ENCODE measurements around the gene ROBO1. TPM values are rescaled to one million over a fixed set of nuclear protein-coding genes. Genes with fewer than 3 reads are reported as not detected.

The ROBO1 gene
- total and polyA plus RNA-seq, 2 donors (not counting 3 experiments of a cell fraction or from before 2014, with no cell fraction given) = 5.9 to 14.2 TPM

DNA sequence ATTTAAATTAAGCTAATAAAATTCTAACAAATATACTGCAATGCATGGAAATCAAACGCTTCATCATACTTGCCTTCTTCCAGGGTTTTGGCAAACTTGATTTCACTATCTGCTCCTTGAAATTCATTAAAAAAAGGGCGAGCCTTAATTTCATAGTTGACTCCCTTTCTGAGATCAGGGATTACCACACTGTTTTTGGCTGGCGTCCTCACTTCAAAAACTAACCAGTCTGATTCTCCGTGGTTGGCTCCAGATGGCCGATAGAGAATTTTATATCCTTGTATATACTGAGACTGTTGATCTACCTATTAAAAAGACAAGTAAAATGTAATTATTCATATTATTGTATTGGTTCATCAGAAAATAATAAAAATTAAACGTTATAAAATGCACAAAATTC is 1106.8 kb downstream of the ROBO1 start:
- Histone ChIP-seq H3K79me2 (ENCODE audit: control insufficient read depth, insufficient read depth, low read length) (no peaks in the 10 kb centered on the region), H3K9me3 (replicated peaks; ENCODE audit: control insufficient read depth, insufficient read depth, low read length) (no peaks in the 10 kb centered on the region), H3K4me2 (ENCODE audit: insufficient read depth, low read length) (no peak overlapping the region), H3K4me3 (replicated peaks in 1 of 3; ENCODE audit: insufficient read depth in 1 of 3, low read depth in 1 of 3, low read length in 3 of 3) (no peak overlapping the region), H3K27ac (ENCODE audit: insufficient read depth, low read depth, low read length) (no peak overlapping the region), H3K36me3 (ENCODE audit: control insufficient read depth in 2 of 2, extremely low read depth in 1 of 2, insufficient read depth in 2 of 2, low read length in 2 of 2) (no peaks in the 10 kb centered on the region), H2AFZ (ENCODE audit: low read depth, low read length) (no peak overlapping the region), H3K9ac (replicated peaks; ENCODE audit: extremely low read depth, insufficient read depth, low read length) (no peak overlapping the region), H4K20me1 (replicated peaks; ENCODE audit: control insufficient read depth, extremely low read depth, insufficient read depth, low read length) (no peaks in the 10 kb centered on the region), H3K4me1 (ENCODE audit: control insufficient read depth, extremely low read depth, insufficient read depth, low read length) (no peaks in the 10 kb centered on the region), H3K9me1 (replicated peaks; ENCODE audit: control insufficient read depth, extremely low read depth, insufficient read depth, low read length) (no peaks in the 10 kb centered on the region), H3K27me3 (ENCODE audit: control insufficient read depth in 2 of 2, insufficient read depth in 2 of 2, low read length in 2 of 2) (no peaks in the 10 kb centered on the region)
- POLR2A ChIA-PET = no interaction called here
- intact Hi-C loops (cut with micrococcal nuclease) = loop anchor here (2.0 to 5.0 kb wide), 2 partner anchors 356 to 836 kb away; no protein-coding TSS in a partner anchor
- no TSS peak for BruUV-seq (replicated peaks)
- DNase-seq (ENCODE audit: low read depth, low spot score) = no peak
- dilution Hi-C loops (cut with MboI; ENCODE audit: extremely low pct_ligation_motif_present, low sequenced_read_pairs) = no loop called here
- FAIRE-seq = no peak
- CTCF ChIA-PET = interaction anchor here (0.9 to 4.7 kb wide), 6 partner anchors 317 to 701 kb away, joined by 3 to 42 read pairs (median 11); no protein-coding TSS in a partner anchor
- no peak for TF ChIP-seq FOS (IDR thresholded peaks at IDR 0.05; ENCODE audit: borderline replicate concordance, insufficient read depth, low read length)
- TF ChIP-seq, protein P1, sequence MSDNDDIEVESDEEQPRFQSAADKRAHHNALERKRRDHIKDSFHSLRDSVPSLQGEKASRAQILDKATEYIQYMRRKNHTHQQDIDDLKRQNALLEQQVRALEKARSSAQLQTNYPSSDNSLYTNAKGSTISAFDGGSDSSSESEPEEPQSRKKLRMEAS (IDR thresholded peaks at IDR 0.05; ENCODE audit: insufficient read depth, insufficient read length) = no peak
- no peak for TF ChIP-seq POLR2AphosphoS5 (IDR thresholded peaks at IDR 0.05; ENCODE audit: insufficient read depth, low read depth, low read length)
- TF ChIP-seq EZH2 (IDR thresholded peaks at IDR 0.05; ENCODE audit: borderline replicate concordance, low read depth, low read length, severe bottlenecking) = no peak
- TF ChIP-seq CTCF (IDR thresholded peaks at IDR 0.05; ENCODE audit: extremely low read depth in 1 of 2, insufficient read depth in 1 of 2, low read depth in 1 of 2, low read length in 2 of 2) = no peak
- TF ChIP-seq JUN (IDR thresholded peaks at IDR 0.05; ENCODE audit: borderline replicate concordance, insufficient read depth, insufficient read length, low read depth) = no peak
- TF ChIP-seq MYC (IDR thresholded peaks at IDR 0.05; ENCODE audit: low read depth, low read length) = no peak
- no peak for TF ChIP-seq POLR2A (IDR thresholded peaks at IDR 0.05; ENCODE audit: low read depth, low read length)
- no peak for TF ChIP-seq GATA2 (IDR thresholded peaks at IDR 0.05; ENCODE audit: insufficient read depth, insufficient read length, low read depth, low read length)

Measured in endothelial cell of umbilical vein (primary cell).